Omental fat pad (tissue), 4 donors: ENCODE results near the gene DLG2. TPM values are rescaled to one million over a fixed set of nuclear protein-coding genes. Genes with fewer than 3 reads are reported as not detected.

Experiments used
- ATAC-seq: fragments of 150-250 bp; one replicate; pipeline ENCODE4 v1.9.1; 2016; ENCODE audit warnings: mild to moderate bottlenecking, moderate library complexity; ENCODE audit not compliant: low FRiP score
- DNase-seq: peaks from one replicate; pipeline ENCODE4 v3.0.0-alpha.2; 2019; ENCODE audit warnings: low spot score
- CTCF ChIP-seq, 3 donors: fragments of 450-650 bp; IDR thresholded peaks; one replicate each; pipeline ENCODE4 v1.5.1; 2016 to 2017; ENCODE audit warnings: antibody characterized with exemption in 3 of 3, mild to moderate bottlenecking in 3 of 3, moderate library complexity in 2 of 3
- total RNA-seq, 4 donors: library from RNA; depleted of rRNA; stranded (reverse); fragments of >200 nt; gene quantifications; one replicate each; pipeline ENCODE4 v1.1.0, GENCODE V29; 2016

Gene DLG2
- total RNA-seq, 4 donors from 2014 or later, result 4.8 to 13.2 (median 8.1) TPM

- no peak for TF ChIP-seq CTCF (IDR thresholded peaks at IDR 0.05)
- ATAC-seq, result no peak
Observed at GRCh38 chr11:84524422-84525051, 1102.6 kb downstream of the DLG2 start.

DNA sequence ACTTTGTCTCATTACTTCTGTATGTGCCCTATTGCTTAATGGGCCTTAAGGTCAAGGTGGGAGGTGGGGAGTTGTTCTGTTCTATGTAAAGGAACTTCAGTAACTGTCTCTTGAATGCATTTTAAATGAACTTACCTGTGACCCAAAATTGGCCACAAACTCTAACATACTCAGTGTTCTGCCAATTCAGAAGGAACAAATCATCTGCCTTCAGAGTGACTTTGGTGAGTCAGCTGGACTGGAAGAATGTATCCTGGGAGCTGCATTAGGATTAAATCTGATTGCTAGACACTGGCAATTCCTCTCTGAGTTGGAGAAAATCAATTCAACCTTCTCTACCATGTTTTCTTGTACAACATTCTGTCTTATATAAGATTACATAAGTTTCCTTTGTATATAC, 1104.8 kb downstream of the DLG2 start:
- ATAC-seq (peak; percentile 45), DNase-seq (no peak)
- TF ChIP-seq CTCF (IDR thresholded peaks at IDR 0.05), result no peak

More at GRCh38 chr11:84524422-84525051, 1102.6 kb downstream of the DLG2 start:
- DNase-seq, result no peak

GRCh38 chr11:84518631-84519183, 1108.4 kb downstream of the DLG2 start:
- ATAC-seq, result no peak
- DNase-seq, result no peak
- no peak for TF ChIP-seq CTCF (IDR thresholded peaks at IDR 0.05)

- DNase-seq, result no peak
- no peak for ATAC-seq
- TF ChIP-seq CTCF (IDR thresholded peaks at IDR 0.05), result no peak
Observed at GRCh38 chr11:84514436-84514835, 1112.7 kb downstream of the DLG2 start.

- TF ChIP-seq CTCF (IDR thresholded peaks at IDR 0.05), result no peak
- ATAC-seq (no peak), DNase-seq (no peak)
Observed at GRCh38 chr11:84503503-84503902, 1123.6 kb downstream of the DLG2 start.

GRCh38 chr11:84501750-84502149, 1125.4 kb downstream of the DLG2 start:
- ATAC-seq, result no peak
- TF ChIP-seq CTCF (IDR thresholded peaks at IDR 0.05), result no peak

DNA sequence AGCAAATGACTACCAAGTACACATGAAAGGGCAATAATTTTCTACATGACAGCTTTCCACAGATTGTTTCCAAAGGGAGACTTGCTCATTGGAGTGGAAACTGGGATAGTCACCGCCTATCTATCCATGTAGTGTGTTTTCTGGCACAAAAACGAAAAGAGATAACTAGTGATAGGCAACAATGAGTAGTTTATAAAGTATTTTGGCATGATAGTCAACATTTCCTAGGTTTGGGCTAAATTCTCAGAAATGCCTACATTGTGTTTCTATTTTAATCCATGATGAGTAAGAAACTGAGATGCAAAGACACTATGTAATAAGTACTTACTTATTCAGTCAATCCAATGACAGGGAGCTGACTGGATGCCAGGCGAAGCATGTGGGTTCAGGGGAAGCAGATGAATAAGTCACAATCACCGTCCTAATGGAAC, 1129.1 kb downstream of the DLG2 start:
- TF ChIP-seq CTCF (IDR thresholded peaks at IDR 0.05), result no peak
- DNase-seq (peak; percentile 57), ATAC-seq (peak; percentile 91)

More at GRCh38 chr11:84501750-84502149, 1125.4 kb downstream of the DLG2 start:
- no peak for DNase-seq
